C4-2B (cell line): Measurements from ENCODE around the gene FAAH.

Source experiments
- H3K27ac ChIP-seq: fragments of 450-650 bp; 2 replicates; pipeline ENCODE4 v1.5.1; 2017
- CTCF ChIP-seq: fragments of 450-650 bp; conservative IDR thresholded peaks from 2 replicates; pipeline ENCODE4 v1.5.1; 2017; ENCODE audit warnings: mild to moderate bottlenecking
- ZFX ChIP-seq: fragments of 450-650 bp; IDR thresholded peaks from 2 replicates; pipeline ENCODE4 v1.6.1; 2017

Gene FAAH

DNA sequence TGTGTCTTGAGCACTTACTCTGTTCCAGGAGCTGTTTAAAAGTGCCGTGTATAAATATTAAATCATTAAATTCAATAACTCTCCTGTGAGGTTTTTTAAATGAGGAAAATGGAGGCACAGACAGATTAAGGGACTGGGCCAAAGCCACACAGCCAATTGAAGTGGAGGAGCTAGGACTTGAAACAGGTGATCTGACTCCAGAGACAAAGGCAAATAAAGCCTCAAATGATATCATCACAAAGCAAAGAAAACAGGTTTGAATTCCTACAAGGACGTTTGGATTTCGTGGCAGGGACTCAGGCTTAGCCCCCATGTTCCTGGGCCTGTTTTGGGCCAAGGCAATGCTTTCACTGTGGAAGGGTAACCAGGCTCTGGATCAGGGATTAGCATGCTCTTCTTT, 50.3 kb downstream of the FAAH start:
- peak overlapping the region; percentile 2; the same call in 1 of the 2 replicates for H3K27ac ChIP-seq
- TF ChIP-seq ZFX (no peak), CTCF (no peak)

GRCh38 chr1:46445773-46446256, 51.7 kb downstream of the FAAH start:
- no peak overlapping the region for H3K27ac ChIP-seq
- TF ChIP-seq CTCF = no peak
- TF ChIP-seq ZFX = no peak

DNA sequence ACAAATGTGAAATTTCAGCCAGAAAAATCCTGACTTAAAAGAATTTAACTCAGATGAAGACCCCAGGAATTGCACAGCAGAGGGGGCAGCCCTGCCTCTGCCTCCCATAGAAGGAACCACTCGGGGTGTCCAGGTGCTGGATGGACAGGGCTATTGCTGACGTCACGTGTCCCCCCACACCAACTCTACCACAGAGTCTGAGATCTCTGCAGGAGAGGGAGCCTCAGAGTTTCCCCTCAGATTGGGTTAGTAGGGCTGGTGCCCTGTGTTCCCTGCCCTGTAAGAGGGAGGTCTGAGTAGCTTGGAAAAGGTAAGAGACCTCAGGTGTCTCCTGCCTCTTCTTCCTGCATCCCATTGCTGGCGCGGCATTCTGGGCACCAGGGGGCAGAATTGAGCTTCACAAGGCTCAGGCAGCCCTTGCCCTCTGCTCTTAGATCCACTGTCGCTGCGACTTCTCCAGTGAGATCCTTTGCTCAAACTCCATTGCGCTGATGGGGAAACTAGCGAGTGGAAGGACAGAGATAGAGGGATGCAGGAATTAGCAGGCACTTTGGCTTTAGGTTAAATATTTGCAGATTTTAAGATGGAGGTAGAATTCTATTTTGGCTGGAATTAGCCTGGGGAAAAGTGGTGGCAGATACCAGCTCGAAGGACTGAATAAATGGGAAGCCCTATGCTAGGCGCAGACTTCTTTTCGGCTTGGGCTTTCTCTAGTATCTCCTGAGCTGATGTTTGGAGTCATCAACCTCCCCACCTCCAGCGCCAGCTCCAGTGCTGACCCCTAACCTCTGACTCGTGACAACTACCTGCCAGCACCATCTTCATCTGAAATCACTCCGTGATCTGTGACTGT, 52.8 kb downstream of the FAAH start:
- TF ChIP-seq CTCF (peak; percentile 96), ZFX (no peak)
- H3K27ac ChIP-seq = no peak overlapping the region

- TF ChIP-seq CTCF (no peak), ZFX (no peak)
- no peak overlapping the region for H3K27ac ChIP-seq
These were observed 53.5 kb downstream of the FAAH start for GRCh38 chr1:46447499-46448108.

- no peak for TF ChIP-seq CTCF
- no peak for TF ChIP-seq ZFX
These were observed 54.2 kb downstream of the FAAH start for GRCh38 chr1:46448109-46448911.

GRCh38 chr1:46449223-46450159, 55.4 kb downstream of the FAAH start:
- TF ChIP-seq CTCF (no peak), ZFX (no peak)
- H3K27ac ChIP-seq = no peak overlapping the region

More at GRCh38 chr1:46448109-46448911, 54.2 kb downstream of the FAAH start:
- no peak overlapping the region for H3K27ac ChIP-seq
